Ishikawa (cell line): Measurements from ENCODE around the gene CNTNAP2.

ENCODE experiments used
- CEBPB ChIP-seq: IDR thresholded peaks from 2 replicates; pipeline ENCODE4 v1.6.1; 2012
- CREB1 ChIP-seq: IDR thresholded peaks from 2 replicates; pipeline ENCODE4 v1.6.1; 2012; ENCODE audit warnings: low read depth
- EGR1 ChIP-seq: IDR thresholded peaks from 2 replicates; pipeline ENCODE4 v1.6.1; 2012
- EP300 ChIP-seq: IDR thresholded peaks from 2 replicates; pipeline ENCODE4 v1.6.1; 2012; ENCODE audit warnings: borderline replicate concordance
- FOXM1 ChIP-seq: IDR thresholded peaks from 2 replicates; pipeline ENCODE4 v1.6.1; 2012; ENCODE audit warnings: low read depth, borderline replicate concordance
- MAX ChIP-seq: IDR thresholded peaks from 2 replicates; pipeline ENCODE4 v1.6.1; 2012
- NFIC ChIP-seq: IDR thresholded peaks from 2 replicates; pipeline ENCODE4 v1.6.1; 2012
- RAD21 ChIP-seq: IDR thresholded peaks from 2 replicates; pipeline ENCODE4 v1.6.1; 2012; ENCODE audit warnings: low read depth
- REST ChIP-seq: IDR thresholded peaks from 2 replicates; pipeline ENCODE4 v1.6.1; 2012; ENCODE audit warnings: low read depth, mild to moderate bottlenecking
- TAF1 ChIP-seq: IDR thresholded peaks from 2 replicates; pipeline ENCODE4 v1.6.1; 2012; ENCODE audit warnings: low read depth, mild to moderate bottlenecking
- TCF12 ChIP-seq: IDR thresholded peaks from 2 replicates; pipeline ENCODE4 v1.6.1; 2012; ENCODE audit warnings: low read depth
- TEAD4 ChIP-seq: IDR thresholded peaks from 2 replicates; pipeline ENCODE4 v1.6.1; 2012
- USF1 ChIP-seq: IDR thresholded peaks from 2 replicates; pipeline ENCODE4 v1.6.1; 2012
- YY1 ChIP-seq: IDR thresholded peaks from 2 replicates; pipeline ENCODE4 v1.6.1; 2012; ENCODE audit warnings: low read depth
- ZBTB7A ChIP-seq: IDR thresholded peaks from 2 replicates; pipeline ENCODE4 v1.6.1; 2012; ENCODE audit warnings: low read depth

CNTNAP2 gene

GRCh38 chr7:148037044-148037443, 1920.4 kb downstream of the CNTNAP2 start:
- TF ChIP-seq EP300: no peak
- no peak for TF ChIP-seq FOXM1
- TF ChIP-seq TAF1: no peak
- no peak for TF ChIP-seq CEBPB
- TF ChIP-seq TCF12: no peak
- no peak for TF ChIP-seq REST
- no peak for TF ChIP-seq CREB1
- TF ChIP-seq TEAD4: no peak
- TF ChIP-seq MAX: no peak
- no peak for TF ChIP-seq RAD21
- TF ChIP-seq USF1: no peak

GRCh38 chr7:148041156-148041555, 1924.6 kb downstream of the CNTNAP2 start:
- no peak for TF ChIP-seq CREB1
- no peak for TF ChIP-seq TCF12
- no peak for TF ChIP-seq EGR1
- TF ChIP-seq ZBTB7A: no peak
- TF ChIP-seq MAX: no peak
- TF ChIP-seq FOXM1: no peak
- TF ChIP-seq USF1: no peak
- TF ChIP-seq REST: no peak
- no peak for TF ChIP-seq EP300

- TF ChIP-seq NFIC (no peak), YY1 (no peak), MAX (no peak), CREB1 (no peak), CEBPB (no peak)
These were observed 1926.5 kb downstream of the CNTNAP2 start for GRCh38 chr7:148042935-148043631.

GRCh38 chr7:148044173-148044572, 1927.6 kb downstream of the CNTNAP2 start:
- TF ChIP-seq EP300: no peak
- TF ChIP-seq TAF1: no peak
- no peak for TF ChIP-seq YY1
- no peak for TF ChIP-seq TCF12
- no peak for TF ChIP-seq EGR1
- no peak for TF ChIP-seq REST
- TF ChIP-seq NFIC: no peak
- TF ChIP-seq ZBTB7A: no peak
- TF ChIP-seq RAD21: no peak
- TF ChIP-seq TEAD4: no peak
- no peak for TF ChIP-seq CEBPB
- TF ChIP-seq USF1: no peak
- no peak for TF ChIP-seq CREB1
- no peak for TF ChIP-seq MAX
- TF ChIP-seq FOXM1: no peak
